ENCODE results near the gene RYR1.
"Not testable (repeated sequence)": the region's sequence is repeated elsewhere in the genome, so short reads cannot be mapped to it uniquely, and the experiment has no call there.

RYR1 gene

DNA sequence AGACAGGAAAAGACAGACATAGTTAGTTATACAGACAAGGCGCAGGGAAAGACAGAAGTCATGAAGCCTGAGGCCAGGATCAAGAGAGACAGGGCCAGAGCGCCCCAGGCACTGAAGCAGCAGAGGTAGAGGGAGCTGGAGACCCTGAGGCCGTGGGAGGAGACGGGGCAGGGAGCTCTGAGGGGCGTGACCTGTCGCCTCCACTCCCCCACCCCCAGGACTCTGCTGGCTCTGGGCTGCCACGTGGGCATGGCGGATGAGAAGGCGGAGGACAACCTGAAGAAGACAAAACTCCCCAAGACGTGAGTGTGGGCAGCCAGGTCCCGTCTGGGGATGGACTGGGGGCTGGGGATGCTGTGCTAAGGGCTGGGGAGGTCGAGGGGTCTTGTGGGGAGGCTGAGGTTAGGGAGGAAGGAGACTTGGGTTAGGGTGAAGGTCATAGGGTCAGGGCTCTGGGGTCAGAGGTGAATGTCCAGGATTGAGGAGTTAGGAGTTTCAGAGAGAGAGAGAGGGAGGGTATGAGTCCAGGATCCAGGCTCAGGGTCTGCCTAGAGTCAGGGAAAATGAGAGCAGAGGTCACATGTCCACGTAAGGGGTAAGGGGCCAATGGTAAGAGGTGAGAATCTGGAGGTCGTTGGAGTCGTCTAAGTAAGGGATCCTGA lies 31.1 kb downstream of the RYR1 start:
- no peak for DNase-seq

GRCh38 chr19:38466050-38466449 lies 32.6 kb downstream of the RYR1 start:
- no peak for DNase-seq

- DNase-seq, result no peak
Observed at GRCh38 chr19:38467541-38468525, 34.3 kb downstream of the RYR1 start.

DNA sequence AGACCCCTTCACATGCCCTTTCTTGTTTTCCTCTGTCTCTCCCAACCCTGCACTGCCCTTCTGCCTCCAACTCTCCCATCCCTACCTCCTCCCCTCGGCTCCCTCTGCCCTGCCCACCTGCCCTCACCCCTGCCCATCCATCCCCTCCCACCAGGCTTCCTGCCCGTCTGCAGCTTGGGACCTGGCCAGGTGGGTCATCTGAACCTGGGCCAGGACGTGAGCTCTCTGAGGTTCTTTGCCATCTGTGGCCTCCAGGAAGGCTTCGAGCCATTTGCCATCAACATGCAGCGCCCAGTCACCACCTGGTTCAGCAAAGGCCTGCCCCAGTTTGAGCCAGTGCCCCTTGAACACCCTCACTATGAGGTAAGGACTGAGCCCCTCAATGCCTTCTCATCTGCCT lies 35.7 kb downstream of the RYR1 start:
- no peak for DNase-seq

DNA sequence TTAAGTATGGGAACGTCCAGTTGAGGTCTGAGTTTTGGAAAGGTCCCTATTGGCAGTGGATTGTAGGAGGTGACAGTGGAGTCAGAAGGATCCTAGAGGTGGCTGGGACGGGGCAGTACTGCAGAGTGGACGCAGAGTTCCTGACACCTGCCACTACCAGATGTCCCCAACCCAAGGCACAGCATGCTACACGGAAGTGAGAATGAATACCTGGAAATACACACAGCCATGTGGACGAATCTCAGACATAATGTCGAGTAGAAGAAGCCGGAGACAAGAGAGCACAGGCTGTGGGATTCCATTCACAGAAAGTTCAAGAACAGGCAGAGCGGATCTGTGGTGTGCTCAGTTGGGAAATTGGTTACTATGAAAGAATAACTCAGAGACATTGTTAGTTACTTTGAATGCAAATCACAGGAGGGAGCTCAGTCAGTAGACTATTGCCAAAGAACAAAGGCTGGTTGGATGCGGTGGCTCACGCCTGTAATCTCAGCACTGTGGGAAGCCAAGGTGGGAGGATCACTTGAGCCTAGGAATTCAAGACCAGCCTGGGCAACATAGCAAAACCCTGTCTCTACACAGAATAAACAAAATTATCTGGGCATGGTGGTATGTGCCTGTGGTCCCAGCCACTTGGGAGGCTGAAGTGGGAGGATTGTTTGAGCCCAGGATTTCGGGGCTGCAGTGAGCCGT lies 37.4 kb downstream of the RYR1 start:
- DNase-seq, result no peak

DNA sequence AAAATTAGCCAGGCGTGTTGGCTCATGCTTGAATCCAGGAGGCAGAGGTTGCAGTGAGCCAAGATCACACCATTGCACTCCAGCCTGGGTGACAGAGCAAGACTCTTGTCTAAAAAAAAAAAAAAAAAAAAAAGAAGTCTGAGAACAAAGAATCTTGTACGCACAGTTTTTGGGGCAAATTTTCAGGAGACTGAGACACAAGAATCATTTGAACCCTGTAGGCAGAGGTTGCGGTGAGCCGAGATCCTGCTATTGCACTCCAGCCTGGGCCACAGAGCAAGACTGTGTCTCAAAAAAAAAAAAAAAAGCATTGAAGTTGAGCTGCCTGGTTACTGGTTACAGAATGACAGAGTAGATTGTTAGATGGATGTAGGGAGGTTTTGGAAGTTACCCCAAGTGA lies 39.2 kb downstream of the RYR1 start:
- DNase-seq, result not testable (repeated sequence)

DNA sequence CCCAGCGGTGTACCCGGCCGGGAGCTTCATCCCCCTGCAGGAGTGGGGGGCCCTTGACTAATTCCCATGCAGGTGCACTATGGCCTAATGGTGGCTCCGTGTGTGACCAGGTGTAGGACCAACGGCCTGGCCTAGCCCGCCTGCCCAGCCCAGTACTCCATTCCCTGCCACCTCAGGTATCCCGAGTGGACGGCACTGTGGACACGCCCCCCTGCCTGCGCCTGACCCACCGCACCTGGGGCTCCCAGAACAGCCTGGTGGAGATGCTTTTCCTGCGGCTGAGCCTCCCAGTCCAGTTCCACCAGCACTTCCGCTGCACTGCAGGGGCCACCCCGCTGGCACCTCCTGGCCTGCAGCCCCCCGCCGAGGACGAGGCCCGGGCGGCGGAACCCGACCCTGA lies 39.7 kb downstream of the RYR1 start:
- DNase-seq, result no peak

DNA sequence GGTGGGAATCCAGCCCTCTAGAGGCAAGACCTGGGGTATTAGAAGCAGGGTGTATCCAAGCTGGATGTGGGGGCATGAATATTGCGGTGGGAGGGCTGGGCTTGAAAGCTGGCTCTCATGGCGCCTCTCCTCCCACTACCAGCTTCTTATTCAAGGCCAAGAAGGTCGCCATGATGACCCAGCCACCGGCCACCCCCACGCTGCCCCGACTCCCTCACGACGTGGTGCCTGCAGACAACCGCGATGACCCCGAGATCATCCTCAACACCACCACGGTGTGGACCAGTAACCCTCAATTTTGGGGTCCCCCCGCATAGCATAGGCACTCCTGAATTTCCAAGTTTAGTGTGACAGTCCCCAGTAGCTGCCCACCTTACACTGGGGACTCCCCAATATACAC lies 41.7 kb downstream of the RYR1 start:
- DNase-seq, result no peak

DNA sequence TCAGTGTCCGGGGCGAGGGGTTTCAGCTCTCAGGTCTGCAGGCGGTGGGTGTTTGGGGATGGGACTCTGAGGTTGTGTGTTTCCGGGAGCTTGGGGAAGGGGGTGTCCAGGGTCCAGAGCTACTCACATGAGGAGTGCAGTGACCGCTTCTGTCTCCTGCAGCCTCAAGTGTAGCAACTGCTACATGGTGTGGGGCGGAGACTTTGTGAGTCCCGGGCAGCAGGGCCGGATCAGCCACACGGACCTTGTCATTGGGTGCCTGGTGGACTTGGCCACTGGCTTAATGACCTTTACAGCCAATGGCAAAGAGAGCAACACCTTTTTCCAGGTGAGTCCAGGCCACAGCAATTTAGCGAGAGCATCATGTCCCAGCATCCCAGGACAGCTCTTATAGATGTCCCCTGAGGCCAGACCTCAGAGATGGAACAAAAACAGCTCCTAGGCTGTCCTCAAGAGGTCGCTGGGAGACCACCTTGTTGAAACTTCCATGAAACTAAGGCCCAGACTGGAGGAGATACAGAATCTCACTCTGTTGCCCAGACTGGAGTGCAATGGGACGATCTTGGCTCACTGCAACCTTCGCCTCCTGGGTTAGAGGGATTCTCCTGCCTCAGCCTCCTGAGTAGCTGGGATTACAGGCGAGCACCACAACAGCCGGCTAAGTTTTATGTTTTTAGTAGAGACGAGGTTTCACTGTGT lies 44.9 kb downstream of the RYR1 start:
- no peak for DNase-seq

DNA sequence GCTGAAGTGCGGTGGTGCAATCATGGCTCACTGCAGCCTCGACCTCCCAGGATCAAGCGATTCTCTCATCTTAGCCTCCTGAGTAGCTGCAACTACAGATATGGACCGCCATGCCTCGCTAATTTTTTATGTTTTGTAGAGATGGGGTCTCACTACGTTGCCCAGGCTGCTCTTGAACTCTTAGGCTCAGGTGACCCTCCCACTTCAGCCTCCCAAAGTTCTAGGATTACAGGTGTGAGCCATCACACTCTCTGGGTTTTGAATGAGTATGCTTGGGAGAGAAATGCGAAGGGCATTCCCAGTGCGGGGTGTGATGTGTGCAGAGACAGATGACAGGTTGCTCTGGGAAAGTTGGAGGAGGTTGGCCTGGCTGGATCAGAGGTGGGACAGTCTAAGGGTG lies 49.0 kb downstream of the RYR1 start:
- no peak for DNase-seq

DNA sequence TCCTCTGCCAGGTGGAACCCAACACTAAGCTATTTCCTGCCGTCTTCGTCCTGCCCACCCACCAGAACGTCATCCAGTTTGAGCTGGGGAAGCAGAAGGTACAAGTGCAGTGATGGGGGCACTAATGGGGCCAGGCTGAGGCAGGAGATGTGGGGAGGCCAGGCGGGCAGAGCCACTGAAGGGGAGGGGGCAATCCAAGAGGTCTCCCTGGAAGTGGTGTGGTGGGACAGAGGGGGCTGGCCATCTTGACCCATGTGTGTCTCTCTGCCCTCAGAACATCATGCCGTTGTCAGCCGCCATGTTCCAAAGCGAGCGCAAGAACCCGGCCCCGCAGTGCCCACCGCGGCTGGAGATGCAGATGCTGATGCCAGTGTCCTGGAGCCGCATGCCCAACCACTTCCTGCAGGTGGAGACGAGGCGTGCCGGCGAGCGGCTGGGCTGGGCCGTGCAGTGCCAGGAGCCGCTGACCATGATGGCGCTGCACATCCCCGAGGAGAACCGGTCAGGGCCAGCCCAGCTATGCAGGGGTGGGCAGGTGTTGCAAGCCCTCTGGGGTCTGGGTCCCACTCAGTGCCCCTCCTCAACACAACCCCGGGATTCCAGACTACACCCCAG lies 49.6 kb downstream of the RYR1 start:
- no peak for DNase-seq

DNA sequence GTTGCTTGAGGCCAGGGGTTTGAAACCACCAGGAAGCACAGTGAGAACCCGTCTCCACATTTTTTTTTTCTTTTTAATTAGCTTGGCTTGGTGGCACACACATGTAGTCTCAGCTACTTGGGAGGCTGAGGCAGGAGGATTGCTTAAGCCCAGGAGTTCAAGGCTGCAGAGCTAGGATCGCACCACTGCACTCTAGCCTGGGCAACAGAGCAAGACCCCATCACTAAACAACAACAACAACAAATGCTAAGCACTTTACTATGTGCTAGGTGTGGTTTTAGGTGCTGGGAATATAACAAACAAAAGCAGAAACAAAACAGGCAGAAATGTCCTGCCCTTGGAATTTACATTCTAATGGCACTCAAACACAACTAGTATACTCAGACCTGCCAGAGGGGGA lies 51.3 kb downstream of the RYR1 start:
- DNase-seq, result no peak

- no peak for DNase-seq
Observed at GRCh38 chr19:38485541-38486285, 52.2 kb downstream of the RYR1 start.

GRCh38 chr19:38486731-38487336 lies 53.3 kb downstream of the RYR1 start:
- DNase-seq, result no peak

GRCh38 chr19:38488096-38488495 lies 54.6 kb downstream of the RYR1 start:
- no peak for DNase-seq

DNA sequence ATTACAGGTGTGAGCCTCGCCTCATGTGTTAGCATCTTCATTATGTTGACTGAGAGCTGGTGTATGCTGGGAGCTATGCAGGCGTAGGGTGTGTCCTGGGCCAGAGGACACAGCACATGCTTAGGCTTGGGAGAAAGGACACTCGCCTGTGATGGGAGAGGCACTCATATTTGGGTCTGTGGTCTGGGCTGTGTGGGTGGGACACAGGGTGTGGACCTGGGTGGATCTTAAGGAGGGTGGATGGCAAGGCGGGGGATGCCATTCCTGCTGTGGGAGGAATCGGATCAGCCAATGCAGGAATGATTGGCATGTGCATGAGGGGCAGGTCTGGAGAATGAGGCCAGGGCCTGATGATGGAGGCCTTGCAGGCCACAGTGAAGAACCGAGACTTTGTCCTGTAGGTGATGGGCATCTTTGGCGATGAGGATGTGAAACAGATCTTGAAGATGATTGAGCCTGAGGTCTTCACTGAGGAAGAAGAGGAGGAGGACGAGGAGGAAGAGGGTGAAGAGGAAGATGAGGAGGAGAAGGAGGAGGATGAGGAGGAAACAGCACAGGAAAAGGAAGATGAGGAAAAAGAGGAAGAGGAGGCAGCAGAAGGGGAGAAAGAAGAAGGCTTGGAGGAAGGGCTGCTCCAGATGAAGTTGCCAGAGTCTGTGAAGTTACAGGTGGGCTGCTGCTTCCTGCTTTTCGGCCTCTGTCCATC lies 55.4 kb downstream of the RYR1 start:
- no peak for DNase-seq

DNA sequence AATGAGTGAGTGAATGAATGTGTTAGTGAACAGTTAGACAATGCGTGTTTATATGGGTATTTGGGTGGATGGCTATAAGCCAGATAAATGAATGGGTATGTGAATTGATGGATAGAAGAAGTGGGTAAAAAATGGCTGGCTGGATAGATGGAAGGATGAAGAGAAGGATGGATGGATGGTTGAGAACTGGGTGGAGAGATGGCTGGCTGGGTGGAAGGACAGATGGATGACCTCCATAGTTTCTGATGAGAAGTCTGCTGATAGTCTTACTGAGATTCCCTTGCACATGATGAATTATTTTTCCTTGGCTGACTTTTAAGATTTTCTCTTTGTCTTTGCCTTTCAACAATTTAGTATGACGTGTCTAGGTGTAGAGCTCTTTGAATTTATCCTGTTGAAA lies 57.4 kb downstream of the RYR1 start:
- DNase-seq, result no peak

- DNase-seq, result no peak
Observed at GRCh38 chr19:38492181-38492813, 58.8 kb downstream of the RYR1 start.

DNA sequence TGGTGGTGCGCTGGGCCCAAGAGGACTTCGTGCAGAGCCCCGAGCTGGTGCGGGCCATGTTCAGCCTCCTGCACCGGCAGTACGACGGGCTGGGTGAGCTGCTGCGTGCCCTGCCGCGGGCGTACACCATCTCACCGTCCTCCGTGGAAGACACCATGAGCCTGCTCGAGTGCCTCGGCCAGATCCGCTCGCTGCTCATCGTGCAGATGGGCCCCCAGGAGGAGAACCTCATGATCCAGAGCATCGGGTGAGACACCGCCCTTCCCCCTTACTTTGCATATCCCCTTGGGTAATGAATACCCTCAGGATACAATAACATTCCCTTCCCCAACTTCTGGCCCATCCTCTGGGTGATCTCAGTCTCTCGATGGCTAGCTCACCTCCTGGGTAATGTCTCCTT lies 60.9 kb downstream of the RYR1 start:
- DNase-seq, result no peak

DNA sequence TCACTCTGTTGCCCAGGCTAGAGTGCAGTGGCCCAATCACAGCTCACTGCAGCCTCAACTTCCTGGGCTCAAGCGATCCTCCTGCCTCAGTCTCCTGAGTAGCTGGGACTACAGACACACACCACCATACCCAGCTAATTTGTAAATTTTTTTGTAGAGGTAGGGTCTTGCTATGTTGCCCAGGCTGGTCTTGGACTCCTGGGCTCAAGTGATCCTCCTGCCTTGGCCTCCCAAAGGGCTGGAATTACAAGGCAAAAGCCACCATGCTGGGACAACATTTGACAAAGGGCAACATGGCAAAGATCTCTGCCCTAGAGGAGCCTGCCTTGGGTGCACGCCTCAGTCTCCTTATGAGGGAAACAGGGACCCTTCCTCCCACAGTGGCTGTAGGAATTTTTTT lies 61.9 kb downstream of the RYR1 start:
- DNase-seq, result not testable (repeated sequence)
